ENCODE data around the gene CHSY3. TPM values are rescaled to one million over a fixed set of nuclear protein-coding genes. Genes with fewer than 3 reads are reported as not detected.
A peak's percentile ranks its signal among the peaks of the same experiment; 100 is the strongest.

The CHSY3 gene
- total and polyA plus RNA-seq, 2 experiments from 2014 or later, result 1.8 to 6.7 TPM

DNA sequence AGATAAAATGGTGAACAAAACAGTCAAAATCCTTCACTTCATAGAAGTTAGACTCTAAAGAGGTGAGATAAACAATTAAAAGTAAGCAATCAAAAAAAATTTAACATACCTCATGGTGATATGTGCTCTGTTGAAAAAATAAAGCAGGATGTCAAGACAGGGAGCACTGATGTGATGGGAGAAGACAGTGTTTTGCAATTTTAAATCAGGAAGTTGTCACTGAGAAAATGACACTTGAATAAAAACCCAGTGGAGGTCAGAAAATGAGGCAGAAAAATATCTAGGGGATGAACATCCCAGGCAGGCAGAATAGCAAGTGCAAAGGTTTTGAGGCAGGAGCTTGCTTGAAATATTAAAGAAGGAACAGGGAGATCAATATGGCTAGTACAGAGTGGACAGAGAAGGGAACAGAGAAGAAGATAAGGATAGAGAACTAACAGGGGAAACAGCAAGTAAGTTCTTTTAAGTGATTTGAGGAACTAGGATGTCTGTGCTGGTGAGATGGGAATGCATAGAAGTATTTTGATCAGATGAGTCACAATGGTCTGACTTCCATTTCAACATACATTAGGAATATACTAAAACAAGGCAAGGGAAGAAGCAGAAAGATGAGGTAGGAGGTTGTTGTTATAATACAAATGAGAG is 130.4 kb downstream of the CHSY3 start:
- Histone ChIP-seq H3K36me3 (no peaks in the 10 kb centered on the region), H3K9me3 (ENCODE audit: low read depth) (no peaks in the 10 kb centered on the region), H3K4me3 (no peak overlapping the region), H3K27ac (no peak overlapping the region), H3K4me1 (ENCODE audit: low read depth) (no peaks in the 10 kb centered on the region), H3K27me3 (no peaks in the 10 kb centered on the region)
- TF ChIP-seq, protein P1, sequence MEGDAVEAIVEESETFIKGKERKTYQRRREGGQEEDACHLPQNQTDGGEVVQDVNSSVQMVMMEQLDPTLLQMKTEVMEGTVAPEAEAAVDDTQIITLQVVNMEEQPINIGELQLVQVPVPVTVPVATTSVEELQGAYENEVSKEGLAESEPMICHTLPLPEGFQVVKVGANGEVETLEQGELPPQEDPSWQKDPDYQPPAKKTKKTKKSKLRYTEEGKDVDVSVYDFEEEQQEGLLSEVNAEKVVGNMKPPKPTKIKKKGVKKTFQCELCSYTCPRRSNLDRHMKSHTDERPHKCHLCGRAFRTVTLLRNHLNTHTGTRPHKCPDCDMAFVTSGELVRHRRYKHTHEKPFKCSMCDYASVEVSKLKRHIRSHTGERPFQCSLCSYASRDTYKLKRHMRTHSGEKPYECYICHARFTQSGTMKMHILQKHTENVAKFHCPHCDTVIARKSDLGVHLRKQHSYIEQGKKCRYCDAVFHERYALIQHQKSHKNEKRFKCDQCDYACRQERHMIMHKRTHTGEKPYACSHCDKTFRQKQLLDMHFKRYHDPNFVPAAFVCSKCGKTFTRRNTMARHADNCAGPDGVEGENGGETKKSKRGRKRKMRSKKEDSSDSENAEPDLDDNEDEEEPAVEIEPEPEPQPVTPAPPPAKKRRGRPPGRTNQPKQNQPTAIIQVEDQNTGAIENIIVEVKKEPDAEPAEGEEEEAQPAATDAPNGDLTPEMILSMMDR (IDR thresholded peaks at IDR 0.05; ENCODE audit: low read depth, low read length), result no peak
- peak in 1 of 2 donors; percentile 51 for DNase-seq (ENCODE audit: low read depth in 1 of 2, low spot score in 1 of 2)

DNA sequence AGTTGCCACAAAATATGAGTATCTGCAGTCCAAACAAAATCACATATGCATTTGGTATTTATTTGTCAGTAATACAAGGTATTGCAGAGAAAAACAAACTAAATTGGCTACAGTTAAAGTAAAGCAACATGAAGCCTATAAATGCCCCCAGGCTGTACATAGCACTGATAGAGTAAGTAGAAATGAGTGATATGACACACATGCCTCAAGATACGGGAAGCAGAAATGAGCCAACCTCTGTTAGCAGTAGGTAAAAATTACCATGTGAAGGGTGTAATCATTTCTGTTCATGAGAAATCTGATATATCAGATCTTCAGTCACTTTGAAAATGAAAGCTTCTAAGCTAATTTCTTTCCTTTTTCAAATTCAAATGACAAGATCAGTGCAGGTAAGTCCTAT is 131.1 kb downstream of the CHSY3 start:
- Histone ChIP-seq H3K27me3 (no peaks in the 10 kb centered on the region), H3K27ac (no peak overlapping the region), H3K9me3 (ENCODE audit: low read depth) (no peaks in the 10 kb centered on the region), H3K36me3 (no peaks in the 10 kb centered on the region), H3K4me1 (ENCODE audit: low read depth) (no peaks in the 10 kb centered on the region), H3K4me3 (no peak overlapping the region)
- TF ChIP-seq, protein P1 (IDR thresholded peaks at IDR 0.05; ENCODE audit: low read depth, low read length), result no peak
- DNase-seq (ENCODE audit: low read depth in 1 of 2, low spot score in 1 of 2), result no peak

DNA sequence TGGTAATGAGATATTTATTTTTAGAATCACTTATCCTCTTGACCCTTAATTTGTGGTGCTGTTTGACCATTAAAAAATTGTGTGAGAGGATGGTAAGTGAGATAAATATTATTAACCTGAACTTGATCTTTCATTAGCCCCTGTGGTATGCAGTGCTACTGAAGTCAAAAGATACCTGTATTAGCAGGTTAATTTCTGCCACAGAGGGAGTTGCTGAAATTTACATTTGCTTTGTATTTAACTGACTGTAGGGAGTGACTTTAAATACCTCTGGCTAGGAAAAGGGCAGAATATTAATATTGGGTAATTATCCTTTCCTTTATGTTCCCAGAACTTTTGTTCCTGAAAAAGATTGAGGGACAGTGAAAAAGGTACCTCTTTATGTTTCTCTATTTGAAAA is 133.6 kb downstream of the CHSY3 start:
- Histone ChIP-seq H3K27me3 (no peaks in the 10 kb centered on the region), H3K4me1 (ENCODE audit: low read depth) (no peaks in the 10 kb centered on the region), H3K27ac (no peak overlapping the region), H3K9me3 (ENCODE audit: low read depth) (no peaks in the 10 kb centered on the region), H3K4me3 (no peak overlapping the region), H3K36me3 (no peaks in the 10 kb centered on the region)
- no peak for DNase-seq (ENCODE audit: low read depth in 1 of 2, low spot score in 1 of 2)
- TF ChIP-seq, protein P1 (IDR thresholded peaks at IDR 0.05; ENCODE audit: low read depth, low read length), result no peak

DNA sequence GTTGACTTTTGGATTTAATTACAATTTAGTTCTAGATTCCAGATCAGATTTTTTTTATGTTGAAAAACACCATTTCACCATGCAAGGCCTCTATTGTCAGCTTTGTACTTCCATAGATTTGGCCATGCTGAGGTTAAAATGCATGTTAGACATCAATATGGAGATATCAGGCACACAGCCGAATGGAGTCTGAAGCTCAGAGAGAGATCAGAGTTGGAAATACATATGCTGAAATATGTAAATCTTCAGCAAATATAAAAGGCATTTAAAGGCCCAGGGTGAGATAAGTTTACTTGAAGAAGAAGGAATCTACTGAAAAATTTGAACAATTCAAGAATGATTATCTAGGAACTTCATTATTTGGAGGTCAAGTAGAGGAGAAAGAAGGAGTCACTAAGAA is 139.6 kb downstream of the CHSY3 start:
- no peaks in the 10 kb centered on the region for H3K27me3 ChIP-seq
- H3K36me3 ChIP-seq, result no peaks in the 10 kb centered on the region
- TF ChIP-seq, protein P1 (IDR thresholded peaks at IDR 0.05; ENCODE audit: low read depth, low read length), result no peak
- H3K4me3 ChIP-seq, result no peak overlapping the region
- no peaks in the 10 kb centered on the region for H3K4me1 ChIP-seq (ENCODE audit: low read depth)
- no peaks in the 10 kb centered on the region for H3K9me3 ChIP-seq (ENCODE audit: low read depth)
- H3K27ac ChIP-seq, result no peak overlapping the region
- DNase-seq (ENCODE audit: low read depth in 1 of 2, low spot score in 1 of 2), result no peak

DNA sequence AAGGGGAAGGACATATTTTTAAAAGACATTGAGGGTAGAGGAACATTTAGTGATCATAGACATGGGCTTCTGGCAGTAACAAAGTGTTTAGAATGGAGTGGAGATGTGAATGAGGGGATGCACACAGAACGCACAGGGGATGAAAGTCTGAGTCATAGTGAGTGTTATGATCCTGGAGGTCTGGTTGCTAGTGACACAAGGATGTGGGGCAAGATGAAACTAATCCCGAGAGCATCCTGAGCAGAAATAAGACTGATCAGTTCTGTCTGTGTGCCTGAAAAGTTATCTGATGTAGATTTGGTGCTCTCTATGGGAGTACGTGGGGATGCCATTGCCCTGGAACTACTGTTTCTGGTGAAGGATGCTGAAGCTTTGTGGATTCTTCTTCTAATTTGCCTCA is 141.1 kb downstream of the CHSY3 start:
- no peak for DNase-seq (ENCODE audit: low read depth in 1 of 2, low spot score in 1 of 2)
- no peaks in the 10 kb centered on the region for H3K9me3 ChIP-seq (ENCODE audit: low read depth)

More for the DNA sequence above, 141.1 kb downstream of the CHSY3 start:
- TF ChIP-seq, protein P1 (IDR thresholded peaks at IDR 0.05; ENCODE audit: low read depth, low read length), result no peak
- Histone ChIP-seq H3K36me3 (no peaks in the 10 kb centered on the region), H3K4me3 (no peak overlapping the region), H3K4me1 (ENCODE audit: low read depth) (no peaks in the 10 kb centered on the region), H3K27ac (no peak overlapping the region), H3K27me3 (no peaks in the 10 kb centered on the region)
